B cell (primary cell): ENCODE data around the gene KLRC3.

ENCODE experiments used
- CTCF ChIP-seq: fragments of 200-600 bp; IDR thresholded peaks from one replicate; pipeline ENCODE4 v1.8.0; 2022; ENCODE audit warnings: antibody characterized with exemption, mild to moderate bottlenecking
- EZH2 ChIP-seq: IDR thresholded peaks from 2 replicates; pipeline ENCODE4 v1.6.1; 2012; ENCODE audit warnings: borderline replicate concordance, low read depth, mild to moderate bottlenecking, moderate library complexity, low read length; ENCODE audit not compliant: insufficient read depth, poor library complexity, severe bottlenecking

GRCh38 chr12:10362325-10362724, 58.1 kb downstream of the KLRC3 start:
- TF ChIP-seq CTCF = no peak
- TF ChIP-seq EZH2 = no peak
